ENCODE results near the gene CLRN3.

Gene CLRN3

DNA sequence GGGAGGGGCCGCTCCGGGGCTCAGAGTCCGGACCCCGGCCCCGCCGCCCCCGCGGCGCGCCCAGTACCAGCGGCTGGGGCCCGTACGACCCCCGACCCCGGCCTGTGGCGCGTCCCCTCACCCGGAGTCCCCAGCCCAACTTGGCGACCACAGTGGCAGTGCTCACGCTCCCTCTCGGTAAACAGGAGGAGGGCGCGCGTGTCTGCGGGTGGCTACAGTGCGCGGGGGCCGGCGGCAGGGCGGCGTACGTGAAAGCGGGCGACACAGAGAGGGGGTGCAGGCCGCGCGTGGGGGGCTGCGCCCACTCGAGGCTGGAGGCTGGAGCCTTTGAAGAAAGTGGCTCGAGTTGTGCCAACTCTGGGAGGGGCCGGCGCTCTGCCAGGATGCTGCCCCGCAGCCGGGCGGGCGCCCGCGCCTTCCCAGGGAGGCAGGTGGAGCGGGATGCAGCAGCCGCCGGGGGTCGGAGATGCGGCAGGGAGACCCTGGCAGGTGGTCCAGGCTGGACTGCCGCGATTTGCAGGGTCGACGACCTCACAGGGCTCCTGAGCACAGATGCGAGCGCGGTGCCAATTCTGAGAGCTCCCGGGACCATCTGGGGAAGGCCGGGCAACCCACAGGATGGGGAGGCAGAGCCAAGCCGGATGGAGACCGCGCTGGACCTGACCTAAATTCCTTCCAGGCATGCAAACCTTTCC lies 14.8 kb upstream of the CLRN3 start:
- Histone ChIP-seq H2BK12ac (ENCODE audit: low read length in 2 of 2) (peak overlapping the region in 1 of 2 experiments; percentile 95), H3K36me3 (ENCODE audit: control insufficient read depth in 1 of 2, insufficient read depth in 2 of 2, low read depth in 1 of 2, low read length in 2 of 2) (no peaks in the 10 kb centered on the region), H3K23ac (ENCODE audit: low read length in 2 of 2) (peak overlapping the region in 1 of 2 experiments; percentile 61), H3K27me3 (ENCODE audit: control insufficient read depth in 1 of 2, insufficient read depth in 1 of 2, low read length in 2 of 2) (peaks cover 8% of the 10 kb centered on the region in 2 experiments), H3K18ac (ENCODE audit: low read depth in 1 of 2, low read length in 2 of 2) (peak overlapping the region; percentile 85 to 88), H3K9me3 (ENCODE audit: control insufficient read depth, low read length) (no peaks in the 10 kb centered on the region), H3K4me2 (ENCODE audit: low read length, poor library complexity, severe bottlenecking) (peak overlapping the region; percentile 85), H3K79me1 (replicated peaks; ENCODE audit: low read length, poor library complexity, severe bottlenecking) (peaks cover 7% of the 10 kb centered on the region), H2AFZ (ENCODE audit: low read depth, low read length) (no peak overlapping the region), H2BK5ac (ENCODE audit: low read depth, low read length, poor library complexity, severe bottlenecking) (no peak overlapping the region), H3K4me3 (ENCODE audit: insufficient read depth in 1 of 2, low read depth in 1 of 2, low read length in 2 of 2) (peak overlapping the region; percentile 70 to 79), H2BK120ac (ENCODE audit: low read depth, low read length) (peak overlapping the region; percentile 87), H3K9ac (ENCODE audit: low read length) (peak overlapping the region; percentile 74), H2AK5ac (ENCODE audit: low read length, severe bottlenecking) (no peak overlapping the region), H4K91ac (ENCODE audit: low read length) (peak overlapping the region; percentile 90), H3K27ac (ENCODE audit: low read length, poor library complexity, severe bottlenecking) (no peak overlapping the region), H2BK15ac (ENCODE audit: low read depth, poor library complexity, severe bottlenecking) (peak overlapping the region; percentile 86), H3K4me1 (ENCODE audit: control insufficient read depth, insufficient read depth, low read depth, low read length) (peaks cover 18% of the 10 kb centered on the region), H3K4ac (ENCODE audit: low read depth in 1 of 2, low read length in 2 of 2) (peak overlapping the region; percentile 79 to 92), H4K8ac (ENCODE audit: low read length) (peak overlapping the region; percentile 85), H3K14ac (ENCODE audit: low read length in 2 of 2) (peak overlapping the region in 1 of 2 experiments; percentile 92)
- peak; percentile 43 for DNase-seq
- WGBS = 16% methylated on average over 54 of the region's 65 CpGs

DNA sequence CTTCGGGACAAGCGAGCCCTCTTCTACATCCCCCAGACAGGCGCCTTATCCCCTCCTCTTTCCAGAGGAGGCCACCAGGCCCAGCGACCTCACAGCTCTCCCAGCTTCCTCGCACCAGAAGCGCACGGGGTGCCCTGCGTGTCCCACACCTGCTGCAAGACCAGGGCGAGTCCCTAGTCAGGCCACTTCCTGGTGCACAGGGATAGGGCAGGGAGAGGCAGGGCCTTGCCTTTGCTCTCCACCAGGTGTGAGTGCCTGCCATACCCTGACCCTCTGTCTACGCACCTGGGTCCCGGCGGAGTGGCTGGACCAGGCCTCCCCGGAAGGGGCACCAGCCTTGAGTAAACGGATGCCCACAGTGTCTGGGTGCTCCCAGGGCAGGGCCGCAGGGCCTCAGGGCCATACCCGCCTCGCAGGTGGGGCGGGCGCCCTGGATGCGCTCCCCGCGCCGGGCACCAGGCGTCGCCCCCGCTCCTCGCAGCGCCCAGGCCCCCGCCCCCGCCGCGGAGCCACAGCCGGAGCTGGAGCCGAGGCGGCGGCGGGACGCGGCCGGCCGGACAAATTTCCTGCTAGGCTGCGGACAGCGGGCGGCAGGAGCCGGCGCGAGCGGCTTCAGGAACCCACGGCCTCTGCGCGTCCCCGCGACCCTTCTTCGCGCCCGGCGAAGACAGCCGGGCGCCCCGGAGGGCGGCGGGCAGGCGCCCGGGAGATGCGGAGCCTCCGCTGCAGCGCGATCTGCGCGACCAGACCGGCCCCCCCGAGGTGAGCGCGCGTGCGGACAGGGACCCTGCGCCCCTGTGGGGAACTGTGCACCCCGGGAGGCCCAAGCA lies 14.0 kb upstream of the CLRN3 start, which contains the start of gene PTPRE:
Gene PTPRE, plus strand, starts transcription at position 556 of the 830 bp plus-strand sequence. CDS start 133,779 bp downstream, outside the sequence.
- Histone ChIP-seq H3K4me1 (ENCODE audit: control insufficient read depth, insufficient read depth, low read depth, low read length) (peaks cover 18% of the 10 kb centered on the region), H2BK15ac (ENCODE audit: low read depth, poor library complexity, severe bottlenecking) (peak within 1 kb of the TSS; percentile 86), H4K8ac (ENCODE audit: low read length) (peak within 1 kb of the TSS; percentile 85), H3K4ac (ENCODE audit: low read depth in 1 of 2, low read length in 2 of 2) (peak within 1 kb of the TSS; percentile 79 to 92), H3K23ac (ENCODE audit: low read length in 2 of 2) (peak within 1 kb of the TSS in 1 of 2 experiments; percentile 61), H3K4me2 (ENCODE audit: low read length, poor library complexity, severe bottlenecking) (peak within 1 kb of the TSS; percentile 85), H3K9me3 (ENCODE audit: control insufficient read depth, low read length) (no peaks in the 10 kb centered on the region), H2BK5ac (ENCODE audit: low read depth, low read length, poor library complexity, severe bottlenecking) (no peak within 1 kb of the TSS), H2AFZ (ENCODE audit: low read depth, low read length) (no peak within 1 kb of the TSS), H2AK5ac (ENCODE audit: low read length, severe bottlenecking) (no peak within 1 kb of the TSS), H3K14ac (ENCODE audit: low read length in 2 of 2) (peak within 1 kb of the TSS in 1 of 2 experiments; percentile 92), H2BK120ac (ENCODE audit: low read depth, low read length) (peak within 1 kb of the TSS; percentile 87), H3K36me3 (ENCODE audit: control insufficient read depth in 1 of 2, insufficient read depth in 2 of 2, low read depth in 1 of 2, low read length in 2 of 2) (no peaks in the 10 kb centered on the region), H3K27ac (ENCODE audit: low read length, poor library complexity, severe bottlenecking) (no peak within 1 kb of the TSS), H4K91ac (ENCODE audit: low read length) (peak within 1 kb of the TSS; percentile 90), H3K9ac (ENCODE audit: low read length) (peak within 1 kb of the TSS; percentile 74), H3K27me3 (ENCODE audit: control insufficient read depth in 1 of 2, insufficient read depth in 1 of 2, low read length in 2 of 2) (peaks cover 8% of the 10 kb centered on the region in 2 experiments), H3K79me1 (replicated peaks; ENCODE audit: low read length, poor library complexity, severe bottlenecking) (peaks cover 7% of the 10 kb centered on the region), H3K4me3 (ENCODE audit: insufficient read depth in 1 of 2, low read depth in 1 of 2, low read length in 2 of 2) (peak within 1 kb of the TSS; percentile 70 to 79), H2BK12ac (ENCODE audit: low read length in 2 of 2) (peak within 1 kb of the TSS in 1 of 2 experiments; percentile 95), H3K18ac (ENCODE audit: low read depth in 1 of 2, low read length in 2 of 2) (peak within 1 kb of the TSS; percentile 85 to 88)
- peak; percentile 70 for DNase-seq
- WGBS = 18% methylated on average over 36 of the region's 78 CpGs

DNA sequence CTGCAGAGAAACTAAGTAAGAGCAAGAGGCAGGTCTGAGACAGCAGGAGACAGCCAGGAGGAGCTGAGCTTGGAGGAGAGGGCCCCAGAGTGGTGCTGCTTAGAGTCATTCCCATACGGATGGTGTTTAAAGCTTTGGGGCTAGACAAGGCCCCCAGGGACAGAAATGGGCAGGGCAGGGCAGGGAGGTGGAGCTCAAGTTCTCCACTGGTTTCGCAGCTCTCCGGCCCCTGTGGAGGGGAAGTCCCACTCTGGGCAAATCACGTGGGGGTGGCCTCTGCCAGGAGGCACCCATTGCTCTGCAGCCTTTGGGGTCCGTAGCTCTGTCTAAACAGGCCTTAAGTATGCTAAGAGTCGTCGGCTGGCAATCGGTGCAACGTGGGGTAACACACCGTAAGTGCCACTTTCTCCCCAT lies 13.1 kb upstream of the CLRN3 start:
- no peak overlapping the region for H3K18ac ChIP-seq (ENCODE audit: low read depth in 1 of 2, low read length in 2 of 2)

More for the DNA sequence above, 13.1 kb upstream of the CLRN3 start:
- H4K91ac ChIP-seq (ENCODE audit: low read length) = no peak overlapping the region
- peaks cover 7% of the 10 kb centered on the region for H3K79me1 ChIP-seq (replicated peaks; ENCODE audit: low read length, poor library complexity, severe bottlenecking)
- no peaks in the 10 kb centered on the region for H3K9me3 ChIP-seq (ENCODE audit: control insufficient read depth, low read length)
- H4K8ac ChIP-seq (ENCODE audit: low read length) = peak overlapping the region; percentile 19
- H3K27ac ChIP-seq (ENCODE audit: low read length, poor library complexity, severe bottlenecking) = no peak overlapping the region
- peaks cover 8% of the 10 kb centered on the region in 2 experiments for H3K27me3 ChIP-seq (ENCODE audit: control insufficient read depth in 1 of 2, insufficient read depth in 1 of 2, low read length in 2 of 2)
- peak overlapping the region in 1 of 2 experiments; percentile 70 for H2BK12ac ChIP-seq (ENCODE audit: low read length in 2 of 2)
- H2BK120ac ChIP-seq (ENCODE audit: low read depth, low read length) = peak overlapping the region; percentile 54
- no peak overlapping the region for H2AK5ac ChIP-seq (ENCODE audit: low read length, severe bottlenecking)
- DNase-seq = no peak
- H2BK5ac ChIP-seq (ENCODE audit: low read depth, low read length, poor library complexity, severe bottlenecking) = no peak overlapping the region
- no peak overlapping the region for H3K14ac ChIP-seq (ENCODE audit: low read length in 2 of 2)
- no peaks in the 10 kb centered on the region for H3K36me3 ChIP-seq (ENCODE audit: control insufficient read depth in 1 of 2, insufficient read depth in 2 of 2, low read depth in 1 of 2, low read length in 2 of 2)
- peak overlapping the region; percentile 19 for H2BK15ac ChIP-seq (ENCODE audit: low read depth, poor library complexity, severe bottlenecking)
- peaks cover 15% of the 10 kb centered on the region for H3K4me1 ChIP-seq (ENCODE audit: control insufficient read depth, insufficient read depth, low read depth, low read length)
- H3K23ac ChIP-seq (ENCODE audit: low read length in 2 of 2) = no peak overlapping the region
- no peak overlapping the region for H2AFZ ChIP-seq (ENCODE audit: low read depth, low read length)
- H3K4me2 ChIP-seq (ENCODE audit: low read length, poor library complexity, severe bottlenecking) = no peak overlapping the region
- H3K4ac ChIP-seq (ENCODE audit: low read depth in 1 of 2, low read length in 2 of 2) = no peak overlapping the region
- H3K4me3 ChIP-seq (ENCODE audit: insufficient read depth in 1 of 2, low read depth in 1 of 2, low read length in 2 of 2) = no peak overlapping the region
- WGBS = 83% methylated on average over 10 of the region's 10 CpGs
- no peak overlapping the region for H3K9ac ChIP-seq (ENCODE audit: low read length)
